HG03354 (cell line): ENCODE results near the gene MICAL2.

Source experiments
- ATAC-seq: cut with Tn5 transposase; IDR thresholded peaks from one replicate; pipeline ENCODE4 v1.9.1; 2021; ENCODE audit warnings: mild to moderate bottlenecking; ENCODE audit not compliant: unreplicated experiment, poor library complexity, severe bottlenecking

MICAL2 gene

DNA sequence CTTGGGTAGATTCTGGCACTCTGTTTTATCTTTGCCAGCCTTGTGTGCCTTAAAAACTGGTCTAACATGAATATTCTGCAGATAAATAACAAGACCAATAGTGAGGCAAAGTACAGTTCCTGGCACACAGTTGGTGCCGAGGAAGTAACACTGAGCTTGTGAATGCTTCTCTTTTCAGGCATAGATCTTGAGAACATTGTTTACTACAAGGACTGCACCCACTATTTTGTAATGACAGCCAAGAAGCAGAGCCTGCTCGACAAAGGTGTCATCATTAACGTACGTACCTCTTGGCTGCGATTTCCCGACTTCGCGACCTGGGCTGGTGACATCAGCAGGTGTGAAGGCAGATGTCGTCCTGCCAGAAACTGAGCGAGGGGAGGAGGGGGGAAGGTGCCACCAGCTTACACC is 105.7 kb downstream of the MICAL2 start:
- no peak for ATAC-seq

DNA sequence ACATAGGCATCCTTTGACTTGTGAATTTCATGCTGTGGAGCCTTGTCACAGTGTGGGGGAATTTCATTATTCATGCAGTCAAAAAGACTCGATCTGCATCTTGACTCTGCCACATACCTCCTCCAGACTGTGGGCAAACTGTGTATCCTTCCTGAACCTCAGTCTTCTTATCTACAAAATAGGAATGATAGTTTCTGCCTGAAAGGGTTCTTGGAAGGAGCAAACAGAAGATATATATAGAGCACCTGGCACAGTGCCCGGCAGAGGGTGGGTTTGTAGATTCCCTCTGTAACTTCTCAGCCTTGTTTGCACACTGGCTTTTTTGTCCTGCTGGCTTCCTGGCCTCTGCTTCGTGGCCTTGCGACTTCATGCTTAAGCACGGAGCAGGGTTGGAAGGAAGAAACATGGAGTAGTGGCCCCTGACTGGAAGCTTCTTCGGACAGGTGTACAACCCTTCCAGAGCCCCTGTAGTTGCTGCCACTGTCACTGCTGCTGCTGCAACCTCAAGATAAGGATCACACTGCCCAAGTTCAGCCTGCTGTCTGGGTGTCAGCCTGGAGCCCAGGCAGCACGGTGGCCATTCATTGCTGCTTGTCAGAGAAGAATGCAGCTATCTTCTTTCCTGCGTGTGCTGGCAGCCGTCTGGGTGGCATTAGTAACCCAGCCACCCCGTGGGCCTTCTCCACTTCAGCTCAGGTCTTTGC is 106.4 kb downstream of the MICAL2 start:
- no peak for ATAC-seq

DNA sequence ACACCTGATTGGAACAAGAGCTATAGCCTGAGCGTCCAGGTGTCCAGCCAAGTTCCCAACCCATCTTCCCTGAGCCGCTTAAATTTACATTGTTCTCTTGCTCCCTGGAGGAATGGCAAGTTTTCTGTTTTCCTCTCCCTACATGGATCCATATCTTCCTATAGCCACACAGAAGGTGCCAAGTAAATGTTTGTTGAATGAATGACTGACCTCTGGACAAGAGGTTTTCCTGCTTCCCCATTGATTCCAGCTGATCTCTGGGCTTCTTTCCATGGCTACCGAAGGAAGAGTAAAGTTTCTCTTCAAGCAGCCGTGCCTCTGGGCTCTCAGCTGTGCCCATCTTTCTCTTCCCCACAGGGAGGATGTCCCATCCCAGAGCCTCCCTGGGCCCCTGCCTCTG is 107.5 kb downstream of the MICAL2 start:
- ATAC-seq: no peak

DNA sequence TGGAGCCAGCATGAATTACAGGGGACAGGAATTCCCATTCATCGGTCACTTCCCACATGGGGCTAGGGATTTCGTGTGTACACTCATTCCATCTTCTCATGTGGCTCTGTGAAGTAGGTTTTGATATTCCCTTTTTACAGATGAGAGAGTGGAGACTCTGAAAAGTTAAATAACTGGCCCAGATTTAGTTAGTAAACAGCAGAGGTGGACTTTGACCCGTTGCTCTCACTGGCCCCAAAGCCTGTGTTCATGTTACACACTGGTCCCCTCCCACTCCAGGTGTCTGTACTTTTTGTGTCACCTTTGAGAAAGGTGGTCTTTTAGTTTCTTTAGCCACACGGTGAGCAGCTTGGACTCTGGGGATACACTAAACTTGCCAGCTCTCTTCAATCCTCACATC is 108.5 kb downstream of the MICAL2 start:
- no peak for ATAC-seq

GRCh38 chr11:12219757-12220156 is 109.4 kb downstream of the MICAL2 start:
- ATAC-seq: no peak

GRCh38 chr11:12220305-12220704 is 109.9 kb downstream of the MICAL2 start:
- ATAC-seq: no peak

DNA sequence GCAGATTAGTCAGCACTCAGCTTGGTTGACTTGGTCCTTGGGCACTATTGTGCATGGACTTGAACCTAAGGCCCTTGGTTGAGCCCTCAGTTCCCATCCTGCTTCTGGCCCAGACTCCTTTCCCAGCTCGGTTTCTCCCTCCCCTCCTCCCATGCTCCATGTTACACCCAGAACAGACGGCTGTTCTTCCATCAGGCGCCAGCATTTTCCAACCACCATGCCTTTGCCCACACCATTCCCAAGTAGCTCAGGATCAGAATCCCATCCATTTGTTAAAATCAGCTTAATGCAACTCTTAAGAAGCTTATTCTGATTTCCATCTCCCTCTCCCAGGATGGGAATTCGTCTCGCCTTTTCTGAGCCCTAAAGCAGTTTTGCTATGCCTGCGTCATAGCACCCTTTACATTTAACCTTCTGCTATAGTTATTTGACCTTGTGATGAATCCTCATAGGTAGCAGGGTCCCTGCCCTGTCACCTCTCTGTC is 110.7 kb downstream of the MICAL2 start:
- no peak for ATAC-seq

GRCh38 chr11:12222055-12222792 is 111.8 kb downstream of the MICAL2 start:
- no peak for ATAC-seq

DNA sequence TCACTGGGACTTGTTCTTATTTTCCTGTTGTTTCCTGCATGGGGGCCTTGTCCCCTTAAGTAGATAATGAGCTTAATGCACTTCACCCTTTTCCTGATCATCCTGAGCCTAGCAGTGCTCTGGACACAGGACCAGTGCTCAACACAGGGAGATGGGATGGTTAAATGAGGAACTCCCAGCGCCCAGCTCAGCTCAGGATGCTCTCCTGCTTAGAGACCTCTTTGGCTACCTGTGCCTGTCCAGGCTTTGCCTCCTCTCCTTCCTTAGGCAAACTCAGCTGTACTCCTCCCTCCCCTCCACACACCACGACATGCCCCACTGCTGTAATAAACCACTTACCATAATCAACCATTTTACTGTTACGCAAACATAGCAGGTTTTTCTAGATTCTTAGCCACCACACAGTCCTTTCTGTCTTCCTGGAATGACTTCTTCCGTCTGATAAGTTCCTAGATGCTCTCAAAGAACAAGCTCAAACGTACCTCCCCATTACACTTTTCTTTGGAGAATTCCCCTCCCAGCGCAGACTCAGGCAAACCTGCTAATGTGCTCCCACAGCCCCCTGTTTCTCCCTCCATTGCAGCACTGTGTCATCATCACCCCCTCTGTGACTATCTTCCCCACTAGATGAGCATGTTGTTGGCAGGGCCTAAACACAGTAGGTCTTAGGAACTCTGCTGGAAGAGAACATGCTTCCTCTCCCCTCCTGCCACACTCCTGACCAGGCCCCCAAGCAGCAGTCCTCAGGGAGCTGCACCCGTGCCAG is 113.6 kb downstream of the MICAL2 start:
- no peak for ATAC-seq

- peak; percentile 99 for ATAC-seq
Observed at GRCh38 chr11:12224537-12224893, 114.1 kb downstream of the MICAL2 start.

GRCh38 chr11:12225046-12225739 is 114.8 kb downstream of the MICAL2 start:
- no peak for ATAC-seq

DNA sequence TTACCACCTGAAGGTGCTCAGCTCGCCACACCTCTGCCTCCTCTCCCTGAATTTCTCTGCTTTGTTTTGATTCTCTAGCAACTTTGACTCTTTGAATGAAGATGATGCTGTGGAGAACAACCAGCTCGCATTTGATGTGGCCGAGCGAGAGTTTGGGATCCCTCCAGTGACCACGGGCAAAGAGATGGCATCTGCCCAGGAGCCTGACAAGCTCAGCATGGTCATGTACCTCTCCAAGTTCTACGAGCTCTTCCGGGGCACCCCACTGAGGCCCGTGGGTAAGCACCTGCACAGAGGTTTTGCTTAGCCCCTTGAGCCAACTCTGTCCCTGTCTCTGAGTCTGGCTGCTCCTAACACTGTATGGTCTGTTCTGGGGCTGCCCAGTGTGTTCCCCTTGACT is 115.7 kb downstream of the MICAL2 start:
- no peak for ATAC-seq

DNA sequence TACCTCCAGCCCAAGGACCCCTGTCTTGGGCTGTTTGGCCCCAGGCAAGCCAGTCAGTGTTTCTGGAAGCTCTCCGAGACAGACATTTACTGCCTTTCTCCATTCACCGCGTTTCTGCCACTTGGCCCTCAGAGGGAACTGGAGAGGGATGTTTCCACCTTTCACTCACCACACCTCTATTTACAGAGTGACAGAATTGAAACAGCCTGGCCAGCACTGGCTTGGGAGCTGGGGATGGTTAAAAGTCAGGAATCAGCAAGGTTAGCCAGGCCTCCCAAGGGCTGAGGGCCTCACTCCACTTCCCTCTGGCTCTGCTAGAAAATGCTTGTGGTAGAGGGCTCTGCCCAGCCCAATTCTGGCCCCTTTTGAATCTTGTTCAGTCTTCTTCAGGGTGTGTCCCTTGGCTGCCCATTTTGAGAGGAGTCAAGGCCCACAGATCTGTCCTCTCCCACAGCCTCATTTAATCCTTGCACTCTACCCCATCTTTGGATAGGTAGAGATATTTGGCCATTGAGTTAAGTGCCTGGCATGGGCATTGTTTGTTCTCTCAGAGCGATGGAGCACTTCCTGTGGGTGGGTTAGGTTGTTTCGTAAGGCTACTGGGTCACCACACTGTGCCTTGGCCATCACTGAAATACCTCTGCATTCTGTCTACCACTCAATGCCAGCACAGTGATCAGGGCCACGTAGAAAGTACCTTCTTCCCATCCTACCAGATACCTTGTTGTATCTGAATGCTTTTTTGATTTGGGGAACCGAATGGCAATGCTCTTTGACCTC is 119.2 kb downstream of the MICAL2 start:
- no peak for ATAC-seq

GRCh38 chr11:12232160-12232559 is 121.8 kb downstream of the MICAL2 start:
- no peak for ATAC-seq

- ATAC-seq: no peak
Observed at GRCh38 chr11:12232817-12233601, 122.6 kb downstream of the MICAL2 start.

DNA sequence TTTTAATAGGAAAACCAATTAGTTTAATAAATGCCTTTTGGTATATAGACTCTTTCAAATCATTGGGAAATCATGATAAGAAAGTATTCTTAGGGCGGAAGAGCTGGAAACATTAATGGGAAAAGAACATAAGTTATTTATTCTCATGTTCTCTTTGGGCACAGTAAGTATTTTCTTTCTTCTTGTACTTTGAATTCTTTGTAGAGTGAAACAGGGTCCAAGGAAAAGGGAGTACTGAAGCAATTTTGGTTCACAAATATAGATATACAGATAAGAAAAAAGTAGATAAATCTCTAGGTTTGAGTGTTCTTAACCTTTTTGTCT is 123.2 kb downstream of the MICAL2 start:
- ATAC-seq: no peak

GRCh38 chr11:12234221-12234620 is 123.8 kb downstream of the MICAL2 start:
- ATAC-seq: no peak

GRCh38 chr11:12235080-12235479 is 124.7 kb downstream of the MICAL2 start:
- ATAC-seq: no peak

DNA sequence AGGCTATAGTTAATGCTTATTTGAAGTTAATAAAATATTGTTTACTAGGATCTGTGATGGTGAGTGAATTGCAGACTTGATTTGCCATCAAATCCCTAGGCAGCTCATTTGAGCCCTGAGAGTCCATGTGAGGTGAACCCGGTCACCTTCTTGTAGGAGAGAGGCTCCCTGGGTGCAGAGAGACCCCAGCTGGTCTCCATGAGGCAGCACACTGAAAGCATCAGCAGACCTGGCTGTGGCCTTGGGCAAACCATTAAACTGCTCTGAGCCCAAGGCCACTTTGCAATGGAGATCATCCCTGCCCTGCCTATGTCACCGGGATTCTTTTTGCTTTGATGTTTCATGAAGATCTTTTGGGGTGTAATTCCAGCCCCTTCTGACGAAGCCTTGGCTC is 125.2 kb downstream of the MICAL2 start:
- peak; percentile 18 for ATAC-seq
